Right lobe of liver (tissue), 6 donors: ENCODE measurements around the gene ZNF391. TPM values are rescaled to one million over a fixed set of nuclear protein-coding genes. Genes with fewer than 3 reads are reported as not detected.

ENCODE experiments used
- ATAC-seq, 4 donors: fragments of 200-7000 bp; cut with Tn5 transposase; one replicate each; pipeline ENCODE4 v1.9.1; 2020; ENCODE audit warnings: mild to moderate bottlenecking in 4 of 4, moderate library complexity in 4 of 4
- DNase-seq, 3 donors: peaks; one replicate each; pipeline ENCODE4 v3.0.0-alpha.2; 2020
- H3K27ac ChIP-seq, 3 donors: fragments of 200-600 bp; one replicate each; pipeline ENCODE4 v1.8.0; 2022
- H3K27me3 ChIP-seq, 2 donors: fragments of 200-600 bp; one replicate each; pipeline ENCODE4 v1.8.0; 2022
- H3K36me3 ChIP-seq, 4 donors: fragments of 200-600 bp; sonication (generic) in 1 of 4; one replicate each; pipeline versions ENCODE4 v1.5.1 to v1.8.0; 2017 to 2022; ENCODE audit warnings: control low read depth in 1 of 4
- H3K4me1 ChIP-seq, 4 donors: fragments of 200-600 bp; sonication (generic) in 1 of 4; one replicate each; pipeline versions ENCODE4 v1.5.1 to v1.8.0; 2017 to 2022; ENCODE audit warnings: control low read depth in 1 of 4
- H3K4me3 ChIP-seq, 3 donors: fragments of 200-600 bp; one replicate each; pipeline ENCODE4 v1.8.0; 2022
- H3K9me3 ChIP-seq, 4 donors: fragments of 200-600 bp; sonication (generic) in 1 of 4; one replicate each; pipeline versions ENCODE4 v1.5.1 to v1.8.0; 2017 to 2022; ENCODE audit warnings: control low read depth in 1 of 4
- POLR2A ChIP-seq: fragments of 450-650 bp; IDR thresholded peaks from one replicate; pipeline ENCODE4 v1.6.1; 2017; ENCODE audit warnings: antibody characterized with exemption, mild to moderate bottlenecking
- WGBS: methylation state at CpG from one replicate; pipeline ENCODE4 v1.1.6; 2018; ENCODE audit warnings: low coverage, low lambda C conversion rate; ENCODE audit not compliant: insufficient coverage; ENCODE audit errors: missing lambda C conversion rate; 5-methylcytosine and 5-hydroxymethylcytosine counted together
- intact Hi-C, 2 donors: fragments of 100-400 bp; cut with DNase I; formaldehyde crosslinking; loops; one replicate each; pipeline versions ENCODE4 v1.11.2 to v1.14.1; 2022
- total RNA-seq, 6 experiments: library from RNA; depleted of rRNA in 2 of 6; stranded (reverse); fragments of >200 nt in 2 of 6; fragmentation: NEBNext Ultra II Directional in 3 of 6; extraction: Animal tissue kit (Norgen Biotek cat#: 25700) in 3 of 6; gene quantifications; one replicate each; pipeline versions ENCODE4 v1.1.0 to v1.2.4, GENCODE V29; 2016 to 2023
- TF ChIP-seq, protein P1 (sequence below), 4 donors: fragments of 200-600 bp in 3 of 4; fragments of 450-650 bp in 1 of 4; IDR thresholded peaks; one replicate each; pipeline versions ENCODE4 v1.5.1 to v1.8.0; 2016 to 2022; ENCODE audit warnings: antibody characterized with exemption in 4 of 4, mild to moderate bottlenecking in 2 of 4
- donor health status: DM: no; HTN: yes; CAD: no.
- donor health status: DM: no; HTN: no; CAD: no.
- donor health status: DM: no; HTN: no; CAD: no.
- donor health status: DM: no; HTN: yes; CAD: no.
- donor health status: DM: no; HTN: yes; CAD: no.

ZNF391 gene
- total RNA-seq, 6 experiments from 2014 or later = 0.09 to 0.42 (median 0.18) TPM; not detected in 1

DNA sequence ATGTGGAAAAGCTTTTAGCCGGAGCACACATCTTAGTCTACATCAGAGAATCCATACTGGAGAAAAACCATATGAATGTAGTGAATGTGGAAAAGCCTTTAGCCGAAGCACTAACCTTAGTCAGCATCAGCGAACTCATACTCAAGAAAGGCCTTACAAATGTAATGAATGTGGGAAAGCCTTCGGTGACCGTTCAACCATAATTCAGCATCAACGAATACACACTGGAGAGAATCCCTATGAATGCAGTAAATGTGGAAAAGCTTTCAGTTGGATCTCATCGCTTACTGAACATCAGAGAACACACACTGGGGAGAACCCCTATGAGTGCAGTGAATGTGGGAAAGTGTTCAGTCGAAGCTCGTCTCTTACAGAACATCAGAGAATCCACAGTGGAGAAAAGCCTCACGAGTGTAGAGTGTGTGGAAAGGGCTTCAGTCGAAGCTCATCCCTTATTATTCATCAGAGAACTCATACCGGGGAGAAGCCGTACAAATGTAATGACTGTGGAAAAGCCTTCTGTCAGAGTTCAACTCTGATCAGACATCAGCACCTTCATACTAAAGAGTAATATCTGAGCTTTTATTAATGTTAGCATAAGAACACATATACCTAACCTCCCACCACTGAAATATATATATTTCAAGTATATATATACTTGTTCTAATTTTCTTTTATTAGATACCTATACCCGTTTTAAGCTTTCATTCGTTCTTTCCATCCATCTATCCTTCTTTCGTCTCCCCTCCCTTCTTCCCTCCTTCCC lies 12.5 kb downstream of the ZNF391 start:
- no peak for TF ChIP-seq POLR2A
- TF ChIP-seq, protein P1, sequence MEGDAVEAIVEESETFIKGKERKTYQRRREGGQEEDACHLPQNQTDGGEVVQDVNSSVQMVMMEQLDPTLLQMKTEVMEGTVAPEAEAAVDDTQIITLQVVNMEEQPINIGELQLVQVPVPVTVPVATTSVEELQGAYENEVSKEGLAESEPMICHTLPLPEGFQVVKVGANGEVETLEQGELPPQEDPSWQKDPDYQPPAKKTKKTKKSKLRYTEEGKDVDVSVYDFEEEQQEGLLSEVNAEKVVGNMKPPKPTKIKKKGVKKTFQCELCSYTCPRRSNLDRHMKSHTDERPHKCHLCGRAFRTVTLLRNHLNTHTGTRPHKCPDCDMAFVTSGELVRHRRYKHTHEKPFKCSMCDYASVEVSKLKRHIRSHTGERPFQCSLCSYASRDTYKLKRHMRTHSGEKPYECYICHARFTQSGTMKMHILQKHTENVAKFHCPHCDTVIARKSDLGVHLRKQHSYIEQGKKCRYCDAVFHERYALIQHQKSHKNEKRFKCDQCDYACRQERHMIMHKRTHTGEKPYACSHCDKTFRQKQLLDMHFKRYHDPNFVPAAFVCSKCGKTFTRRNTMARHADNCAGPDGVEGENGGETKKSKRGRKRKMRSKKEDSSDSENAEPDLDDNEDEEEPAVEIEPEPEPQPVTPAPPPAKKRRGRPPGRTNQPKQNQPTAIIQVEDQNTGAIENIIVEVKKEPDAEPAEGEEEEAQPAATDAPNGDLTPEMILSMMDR (IDR thresholded peaks at IDR 0.05) = no peak
- no peak overlapping the region for H3K27ac ChIP-seq
- no peak overlapping the region for H3K4me3 ChIP-seq
- H3K9me3 ChIP-seq = peaks cover 0 to 13% (median 4%) of the 10 kb centered on the region in 4 donors
- no peaks in the 10 kb centered on the region for H3K36me3 ChIP-seq
- intact Hi-C loops = loop anchor here in 1 of 2 donors (10.0 kb wide), 1 partner anchor 54 kb away; no protein-coding TSS in a partner anchor
- no peaks in the 10 kb centered on the region for H3K27me3 ChIP-seq
- 82% methylated on average over 16 of the region's 16 CpGs for WGBS
- ATAC-seq (no peak), DNase-seq (no peak)
- no peaks in the 10 kb centered on the region for H3K4me1 ChIP-seq

DNA sequence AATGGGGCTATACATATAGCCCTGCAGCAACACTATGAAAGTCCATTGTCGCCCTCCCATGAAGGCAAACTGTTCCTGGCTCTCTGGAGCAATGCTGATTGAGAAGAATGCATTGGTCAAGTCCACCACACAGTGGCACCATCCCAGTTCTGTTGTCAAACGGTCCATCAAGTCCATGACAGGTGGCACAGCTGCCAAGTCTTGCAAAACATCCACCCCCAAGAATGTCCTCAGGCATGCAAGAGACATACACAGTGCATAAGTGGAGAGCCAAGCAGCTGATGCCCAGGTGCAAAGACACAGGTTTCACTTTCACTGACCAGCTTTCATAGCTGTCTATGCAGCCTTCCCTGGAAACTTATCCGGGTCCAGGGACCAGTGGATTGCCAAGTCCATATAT lies 17.5 kb downstream of the ZNF391 start:
- Histone ChIP-seq H3K9me3 (peaks cover 0 to 4% (median 2%) of the 10 kb centered on the region in 4 donors), H3K4me3 (no peak overlapping the region), H3K36me3 (no peaks in the 10 kb centered on the region), H3K27me3 (no peaks in the 10 kb centered on the region), H3K27ac (no peak overlapping the region), H3K4me1 (no peaks in the 10 kb centered on the region)
- DNase-seq = no peak
- WGBS = 67% methylated on average over 2 of the region's 3 CpGs
- no peak for ATAC-seq
- TF ChIP-seq, protein P1 (IDR thresholded peaks at IDR 0.05) = no peak
- TF ChIP-seq POLR2A = no peak
- intact Hi-C loops = loop anchor here in 1 of 2 donors (10.0 kb wide), 1 partner anchor 49 kb away; no protein-coding TSS in a partner anchor

DNA sequence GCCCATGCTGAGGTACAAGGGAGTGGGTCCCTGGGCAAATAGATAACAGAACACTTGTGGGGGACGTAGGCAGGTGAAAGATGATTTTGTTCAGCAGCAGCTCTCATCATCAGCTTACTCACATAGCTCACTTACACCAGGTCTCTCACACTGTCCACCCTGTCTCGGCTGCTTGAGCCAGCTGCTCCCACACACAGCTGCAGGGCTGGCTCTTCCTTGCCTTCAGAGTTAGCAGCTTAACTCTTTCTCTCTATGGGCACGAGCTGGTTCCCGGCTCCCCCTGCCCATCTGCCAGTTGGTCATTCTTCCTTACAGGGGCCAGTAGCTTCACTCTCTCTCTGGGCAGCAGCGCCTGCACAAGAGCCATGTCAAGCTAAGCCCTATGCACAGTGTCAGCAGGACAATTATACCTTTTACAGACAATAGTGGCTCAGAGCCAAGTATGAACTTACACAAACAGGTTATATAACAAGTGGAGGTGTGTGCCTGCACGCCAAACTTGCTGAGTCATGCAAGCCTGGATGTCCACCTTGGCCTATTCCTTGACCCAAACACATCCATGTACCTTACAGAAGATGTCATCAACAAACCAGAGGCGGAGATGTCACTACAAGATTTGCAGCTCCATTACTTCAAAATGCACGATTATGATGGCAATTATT lies 18.7 kb downstream of the ZNF391 start:
- intact Hi-C loops = loop anchor here in 1 of 2 donors (10.0 kb wide), 1 partner anchor 48 kb away; no protein-coding TSS in a partner anchor
- TF ChIP-seq POLR2A = no peak
- TF ChIP-seq, protein P1 (IDR thresholded peaks at IDR 0.05) = no peak
- DNase-seq = no peak

DNA sequence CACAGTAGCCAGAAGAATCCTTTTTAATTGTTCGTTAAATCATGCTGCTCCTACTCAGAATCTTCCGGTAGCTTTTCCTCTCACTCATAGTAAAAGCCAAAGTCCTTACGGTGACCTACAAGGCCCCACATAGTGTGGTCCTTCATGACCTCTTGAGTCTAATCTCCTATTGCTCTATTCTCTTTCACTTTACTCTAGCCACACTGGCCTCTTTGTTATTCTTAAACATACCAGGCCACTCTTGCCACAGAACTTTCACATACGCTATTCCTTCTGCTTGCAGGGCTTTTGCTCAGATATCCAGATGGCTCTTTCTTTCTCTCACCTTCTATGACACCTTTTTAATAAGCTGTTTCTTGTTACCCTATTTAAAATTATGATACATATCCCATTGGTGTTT lies 25.7 kb downstream of the ZNF391 start:
- DNase-seq (no peak), ATAC-seq (no peak)
- Histone ChIP-seq H3K27me3 (no peaks in the 10 kb centered on the region), H3K36me3 (no peaks in the 10 kb centered on the region), H3K4me3 (no peak overlapping the region), H3K4me1 (peaks cover 0 to 2% (median 0%) of the 10 kb centered on the region in 4 donors), H3K27ac (no peak overlapping the region), H3K9me3 (peaks cover 0 to 5% (median 0%) of the 10 kb centered on the region in 4 donors)
- TF ChIP-seq POLR2A = no peak
- TF ChIP-seq, protein P1 (IDR thresholded peaks at IDR 0.05) = no peak
- intact Hi-C loops = no loop called here
- WGBS = 57% methylated on average over 4 of the region's 4 CpGs

More for the DNA sequence above, 18.7 kb downstream of the ZNF391 start:
- WGBS = 55% methylated on average over 7 of the region's 8 CpGs
- Histone ChIP-seq H3K27ac (no peak overlapping the region), H3K9me3 (peaks cover 0 to 4% (median under 1%) of the 10 kb centered on the region in 4 donors), H3K27me3 (no peaks in the 10 kb centered on the region), H3K4me1 (no peaks in the 10 kb centered on the region), H3K4me3 (no peak overlapping the region), H3K36me3 (no peaks in the 10 kb centered on the region)
- no peak for ATAC-seq
